ENCODE results near the gene ALG10B. TPM values are rescaled to one million over a fixed set of nuclear protein-coding genes. Genes with fewer than 3 reads are reported as not detected.
"Not testable (repeated sequence)": the region's sequence is repeated elsewhere in the genome, so short reads cannot be mapped to it uniquely, and the experiment has no call there.

ALG10B gene
- total and polyA plus RNA-seq, 2 of the 4 experiments (the other 2 are of a cell fraction), result 2.9 to 3.6 TPM

GRCh38 chr12:38328306-38328895, 11.8 kb downstream of the ALG10B start:
- Histone ChIP-seq H2AK9ac (replicated peaks; ENCODE audit: low read depth, low read length, poor library complexity) (no peak overlapping the region), H3K18ac (ENCODE audit: low read depth, low read length) (no peak overlapping the region), H3K27ac (ENCODE audit: insufficient read depth, low read length) (no peak overlapping the region), H3K14ac (replicated peaks; ENCODE audit: low read depth, low read length) (no peak overlapping the region), H2BK20ac (ENCODE audit: low read depth, low read length) (no peak overlapping the region), H3K9ac (ENCODE audit: low read depth, low read length) (no peak overlapping the region), H4K91ac (ENCODE audit: insufficient read depth, low read depth, low read length) (no peak overlapping the region), H4K5ac (ENCODE audit: low read depth, low read length) (no peak overlapping the region), H3K23ac (ENCODE audit: low read depth, low read length) (no peak overlapping the region), H3K4me2 (ENCODE audit: low read depth, low read length) (no peak overlapping the region), H2AK5ac (ENCODE audit: low read depth, low read length) (no peak overlapping the region), H3K9me3 (ENCODE audit: control insufficient read depth, insufficient read depth, low read length) (no peaks in the 10 kb centered on the region), H3K4me3 (ENCODE audit: insufficient read depth, low read depth, low read length) (no peak overlapping the region), H2BK120ac (ENCODE audit: low read depth, low read length) (no peak overlapping the region), H3K27me3 (ENCODE audit: control insufficient read depth, insufficient read depth, low read length) (no peaks in the 10 kb centered on the region), H2AFZ (replicated peaks; ENCODE audit: low read length, poor library complexity) (no peak overlapping the region), H3K9me1 (ENCODE audit: insufficient read depth, low read length) (no peaks in the 10 kb centered on the region), H2BK5ac (ENCODE audit: low read depth, low read length, poor library complexity, severe bottlenecking) (no peak overlapping the region), H3K4ac (ENCODE audit: low read depth, low read length) (no peak overlapping the region), H3K4me1 (ENCODE audit: control insufficient read depth, insufficient read depth, low read length) (no peaks in the 10 kb centered on the region), H2BK15ac (ENCODE audit: low read depth, low read length) (no peak overlapping the region), H3K36me3 (ENCODE audit: control insufficient read depth, insufficient read depth, low read length) (no peaks in the 10 kb centered on the region), H4K8ac (ENCODE audit: low read depth in 2 of 2, low read length in 2 of 2) (no peak overlapping the region), H4K20me1 (ENCODE audit: insufficient read depth, low read length) (no peaks in the 10 kb centered on the region), H3K79me1 (ENCODE audit: low read depth in 1 of 2, low read length in 2 of 2) (no peaks in the 10 kb centered on the region), H3K56ac (ENCODE audit: extremely low read depth, insufficient read depth, low read length) (no peak overlapping the region)
- in situ Hi-C loops (cut with MboI; ENCODE audit: low sequenced_read_pairs) (loop anchor here (10.0 kb wide), 1 partner anchor 946 kb away; no protein-coding TSS in a partner anchor), intact Hi-C loops (cut with micrococcal nuclease) (loop anchor here (2.0 to 5.0 kb wide), 3 partner anchors 774 to 1664 kb away; no protein-coding TSS in a partner anchor), dilution Hi-C loops (cut with HindIII; ENCODE audit: low sequenced_read_pairs, unreplicated experiment) (no loop called here)
- no TSS peak for BruUV-seq (replicated peaks)
- ATAC-seq (ENCODE audit: low read depth) (peak; percentile 42), DNase-seq (peak; percentile 33)
- POLR2A ChIA-PET (ENCODE audit: unreplicated experiment), result no interaction called here
- CTCF ChIA-PET, result interaction anchor here (1.5 kb wide), 1 partner anchor 945 kb away, joined by 3 read pairs; no protein-coding TSS in a partner anchor
- TF ChIP-seq SMC3 (IDR thresholded peaks at IDR 0.05; ENCODE audit: low read depth, low read length), result peak; percentile 30; the same call in 1 of the 2 replicates
- TF ChIP-seq, protein P1, sequence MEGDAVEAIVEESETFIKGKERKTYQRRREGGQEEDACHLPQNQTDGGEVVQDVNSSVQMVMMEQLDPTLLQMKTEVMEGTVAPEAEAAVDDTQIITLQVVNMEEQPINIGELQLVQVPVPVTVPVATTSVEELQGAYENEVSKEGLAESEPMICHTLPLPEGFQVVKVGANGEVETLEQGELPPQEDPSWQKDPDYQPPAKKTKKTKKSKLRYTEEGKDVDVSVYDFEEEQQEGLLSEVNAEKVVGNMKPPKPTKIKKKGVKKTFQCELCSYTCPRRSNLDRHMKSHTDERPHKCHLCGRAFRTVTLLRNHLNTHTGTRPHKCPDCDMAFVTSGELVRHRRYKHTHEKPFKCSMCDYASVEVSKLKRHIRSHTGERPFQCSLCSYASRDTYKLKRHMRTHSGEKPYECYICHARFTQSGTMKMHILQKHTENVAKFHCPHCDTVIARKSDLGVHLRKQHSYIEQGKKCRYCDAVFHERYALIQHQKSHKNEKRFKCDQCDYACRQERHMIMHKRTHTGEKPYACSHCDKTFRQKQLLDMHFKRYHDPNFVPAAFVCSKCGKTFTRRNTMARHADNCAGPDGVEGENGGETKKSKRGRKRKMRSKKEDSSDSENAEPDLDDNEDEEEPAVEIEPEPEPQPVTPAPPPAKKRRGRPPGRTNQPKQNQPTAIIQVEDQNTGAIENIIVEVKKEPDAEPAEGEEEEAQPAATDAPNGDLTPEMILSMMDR (conservative IDR thresholded peaks at IDR 0.05; ENCODE audit: low read depth, low read length), result peak; percentile 61
- TF ChIP-seq NFE2L2 (IDR thresholded peaks at IDR 0.05; ENCODE audit: low read depth, low read length), result no peak
- no peak for TF ChIP-seq CHD1 (IDR thresholded peaks at IDR 0.05; ENCODE audit: low read depth, low read length)
- no peak for TF ChIP-seq CEBPB (IDR thresholded peaks at IDR 0.05; ENCODE audit: low read depth, low read length)
- TF ChIP-seq RAD21 (IDR thresholded peaks at IDR 0.05; ENCODE audit: low read length), result peak; percentile 55
- WGBS, 2 experiments (ENCODE audit: extremely low coverage in 2 of 2, insufficient read length in 1 of 2), result no CpG with 5 or more reads among the region's 6 CpGs

DNA sequence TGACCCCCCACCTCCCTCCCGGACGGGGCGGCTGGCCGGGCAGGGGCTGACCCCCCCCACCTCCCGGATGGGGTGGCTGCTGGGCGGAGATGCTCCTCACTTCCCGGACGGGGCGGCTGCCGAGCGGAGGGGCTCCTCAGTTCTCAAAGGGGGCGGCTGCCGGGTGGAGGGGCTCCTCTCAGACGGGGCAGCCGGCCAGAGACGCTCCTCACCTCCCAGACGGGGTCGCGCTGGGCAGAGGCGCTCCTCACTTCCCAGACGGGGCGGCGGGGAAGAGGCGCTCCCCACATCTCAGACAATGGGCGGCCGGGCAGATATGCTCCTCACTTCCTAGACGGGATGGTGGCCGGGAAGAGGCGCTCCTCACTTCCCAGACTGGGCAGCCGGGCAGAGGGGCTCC, 13.8 kb downstream of the ALG10B start:
- WGBS, 2 experiments (ENCODE audit: extremely low coverage in 2 of 2, insufficient read length in 1 of 2), result 95% methylated on average over 4 of the region's 30 CpGs; no CpG with 5 or more reads in 1 of the 2 experiments
- H2AK5ac ChIP-seq (ENCODE audit: low read depth, low read length); H3K4me1 ChIP-seq (ENCODE audit: control insufficient read depth, insufficient read depth, low read length); H3K4me3 ChIP-seq (ENCODE audit: insufficient read depth, low read depth, low read length); H3K9ac ChIP-seq (ENCODE audit: low read depth, low read length); H4K20me1 ChIP-seq (ENCODE audit: insufficient read depth, low read length); POLR2A ChIA-PET (ENCODE audit: unreplicated experiment); H3K27me3 ChIP-seq (ENCODE audit: control insufficient read depth, insufficient read depth, low read length); H4K5ac ChIP-seq (ENCODE audit: low read depth, low read length); H3K36me3 ChIP-seq (ENCODE audit: control insufficient read depth, insufficient read depth, low read length); CTCF ChIA-PET; H3K9me3 ChIP-seq (ENCODE audit: control insufficient read depth, insufficient read depth, low read length); H3K23ac ChIP-seq (ENCODE audit: low read depth, low read length); H2AFZ ChIP-seq (replicated peaks; ENCODE audit: low read length, poor library complexity); H4K8ac ChIP-seq (ENCODE audit: low read depth in 2 of 2, low read length in 2 of 2); H3K4me2 ChIP-seq (ENCODE audit: low read depth, low read length); H3K79me1 ChIP-seq (ENCODE audit: low read depth in 1 of 2, low read length in 2 of 2); DNase-seq; H2AK9ac ChIP-seq (replicated peaks; ENCODE audit: low read depth, low read length, poor library complexity); intact Hi-C loops (cut with micrococcal nuclease); BruUV-seq (replicated peaks); H3K56ac ChIP-seq (ENCODE audit: extremely low read depth, insufficient read depth, low read length); H2BK20ac ChIP-seq (ENCODE audit: low read depth, low read length); H3K27ac ChIP-seq (ENCODE audit: insufficient read depth, low read length); H3K18ac ChIP-seq (ENCODE audit: low read depth, low read length); H3K9me1 ChIP-seq (ENCODE audit: insufficient read depth, low read length); H2BK15ac ChIP-seq (ENCODE audit: low read depth, low read length); ATAC-seq (ENCODE audit: low read depth); H4K91ac ChIP-seq (ENCODE audit: insufficient read depth, low read depth, low read length); H3K4ac ChIP-seq (ENCODE audit: low read depth, low read length); in situ Hi-C loops (cut with MboI; ENCODE audit: low sequenced_read_pairs); dilution Hi-C loops (cut with HindIII; ENCODE audit: low sequenced_read_pairs, unreplicated experiment); H2BK120ac ChIP-seq (ENCODE audit: low read depth, low read length); H2BK5ac ChIP-seq (ENCODE audit: low read depth, low read length, poor library complexity, severe bottlenecking); H3K14ac ChIP-seq (replicated peaks; ENCODE audit: low read depth, low read length): not testable (repeated sequence)
